ENCODE results near the gene PLEKHO2. TPM values are rescaled to one million over a fixed set of nuclear protein-coding genes. Genes with fewer than 3 reads are reported as not detected.

PLEKHO2 gene
- total RNA-seq, 6 experiments from 2014 or later = 3.9 to 11.8 (median 5.2) TPM

- 31% methylated on average over 8 of the region's 10 CpGs for WGBS (ENCODE audit: insufficient coverage, low coverage, low lambda C conversion rate, missing lambda C conversion rate)
- H3K9me3 ChIP-seq = no peaks in the 10 kb centered on the region
- H3K4me3 ChIP-seq = no peak overlapping the region
- TF ChIP-seq POLR2A (IDR thresholded peaks at IDR 0.05) (no peak), CTCF (IDR thresholded peaks at IDR 0.05) (no peak)
- intact Hi-C loops (cut with DNase I) = no loop called here
- ATAC-seq (peak; percentile 62 to 83 (median 78)), DNase-seq (peak in 2 of 3 donors; percentile 82 to 83)
- no peaks in the 10 kb centered on the region for H3K36me3 ChIP-seq
- H3K4me1 ChIP-seq = peaks cover 0 to 13% (median 4%) of the 10 kb centered on the region in 4 donors
- H3K27me3 ChIP-seq = no peaks in the 10 kb centered on the region
- H3K27ac ChIP-seq = peak overlapping the region; percentile 2 to 71 (median 59)
Measured at GRCh38 chr15:64883997-64884511, 42.3 kb downstream of the PLEKHO2 start.

GRCh38 chr15:64884679-64885078, 43.0 kb downstream of the PLEKHO2 start:
- TF ChIP-seq POLR2A (IDR thresholded peaks at IDR 0.05) (no peak), CTCF (IDR thresholded peaks at IDR 0.05) (no peak)
- Histone ChIP-seq H3K27ac (peak overlapping the region in 1 of 3 donors; percentile 71), H3K9me3 (no peaks in the 10 kb centered on the region), H3K27me3 (no peaks in the 10 kb centered on the region), H3K4me1 (peaks cover 0 to 13% (median 4%) of the 10 kb centered on the region in 4 donors), H3K36me3 (no peaks in the 10 kb centered on the region), H3K4me3 (no peak overlapping the region)
- WGBS (ENCODE audit: insufficient coverage, low coverage, low lambda C conversion rate, missing lambda C conversion rate) = 60% methylated on average over 5 of the region's 5 CpGs
- ATAC-seq (no peak), DNase-seq (no peak)
- intact Hi-C loops (cut with DNase I) = no loop called here

GRCh38 chr15:64888336-64888735, 46.6 kb downstream of the PLEKHO2 start:
- no peak for ATAC-seq
- Histone ChIP-seq H3K4me1 (peaks cover 0 to 16% (median 4%) of the 10 kb centered on the region in 4 donors), H3K4me3 (no peak overlapping the region), H3K36me3 (no peaks in the 10 kb centered on the region), H3K27ac (no peak overlapping the region), H3K27me3 (no peaks in the 10 kb centered on the region), H3K9me3 (no peaks in the 10 kb centered on the region)
- 33% methylated on average over 1 of the region's 6 CpGs for WGBS (ENCODE audit: insufficient coverage, low coverage, low lambda C conversion rate, missing lambda C conversion rate)
- TF ChIP-seq CTCF (IDR thresholded peaks at IDR 0.05) (no peak), POLR2A (IDR thresholded peaks at IDR 0.05) (no peak)
- intact Hi-C loops (cut with DNase I) = no loop called here
- peak in 1 of 3 donors; percentile 35 for DNase-seq

GRCh38 chr15:64891561-64891960, 49.8 kb downstream of the PLEKHO2 start:
- ATAC-seq = no peak
- peaks cover 0 to 8% (median 3%) of the 10 kb centered on the region in 4 donors for H3K4me1 ChIP-seq
- intact Hi-C loops (cut with DNase I) = no loop called here
- H3K36me3 ChIP-seq = no peaks in the 10 kb centered on the region
- no peaks in the 10 kb centered on the region for H3K9me3 ChIP-seq
- no peaks in the 10 kb centered on the region for H3K27me3 ChIP-seq
- peak in 1 of 3 donors; percentile 17 for DNase-seq
- TF ChIP-seq CTCF (IDR thresholded peaks at IDR 0.05) = no peak
- TF ChIP-seq POLR2A (IDR thresholded peaks at IDR 0.05) = no peak
- H3K27ac ChIP-seq = peak overlapping the region in 1 of 3 donors; percentile 29
- H3K4me3 ChIP-seq = no peak overlapping the region
